GM18861 (cell line): ENCODE results near the gene PRDM16.

Experiments used
- ATAC-seq: cut with Tn5 transposase; IDR thresholded peaks from one replicate; pipeline ENCODE4 v1.9.1; 2021; ENCODE audit not compliant: unreplicated experiment

The PRDM16 gene

GRCh38 chr1:3068564-3069431 lies at the start of gene PRDM16:
TSS of gene PRDM16 (plus strand) at chr1:3069203. CDS start at chr1:3069260, 57 bp downstream.
- no peak for ATAC-seq

GRCh38 chr1:3019516-3020051 lies 49.4 kb upstream of the PRDM16 start:
- ATAC-seq = no peak

GRCh38 chr1:3020263-3020909 lies 48.6 kb upstream of the PRDM16 start:
- ATAC-seq = no peak

GRCh38 chr1:3021233-3021671 lies 47.8 kb upstream of the PRDM16 start, which contains the start of gene ACTRT2:
TSS of gene ACTRT2 (plus strand) at chr1:3021467. CDS start at chr1:3021687, 220 bp downstream.
- ATAC-seq = no peak

- no peak for ATAC-seq
These were observed 47.1 kb upstream of the PRDM16 start for GRCh38 chr1:3021801-3022401.

GRCh38 chr1:3022511-3022973 lies 46.5 kb upstream of the PRDM16 start:
- ATAC-seq = no peak

- ATAC-seq = no peak
These were observed 46.0 kb upstream of the PRDM16 start for GRCh38 chr1:3022976-3023375.

GRCh38 chr1:3024019-3024418 lies 45.0 kb upstream of the PRDM16 start:
- no peak for ATAC-seq

GRCh38 chr1:3024588-3024987 lies 44.4 kb upstream of the PRDM16 start:
- ATAC-seq = no peak

- ATAC-seq = no peak
These were observed 42.9 kb upstream of the PRDM16 start for GRCh38 chr1:3026124-3026523.

GRCh38 chr1:3026581-3027391 lies 42.2 kb upstream of the PRDM16 start:
- no peak for ATAC-seq

GRCh38 chr1:3027611-3028371 lies 41.2 kb upstream of the PRDM16 start:
- ATAC-seq = no peak

- no peak for ATAC-seq
These were observed 40.3 kb upstream of the PRDM16 start for GRCh38 chr1:3028531-3029282.

- ATAC-seq = no peak
These were observed 39.5 kb upstream of the PRDM16 start for GRCh38 chr1:3029481-3029961.

GRCh38 chr1:3029991-3030662 lies 38.9 kb upstream of the PRDM16 start:
- ATAC-seq = no peak

- no peak for ATAC-seq
These were observed 38.2 kb upstream of the PRDM16 start for GRCh38 chr1:3030663-3031381.

- no peak for ATAC-seq
These were observed 37.4 kb upstream of the PRDM16 start for GRCh38 chr1:3031401-3032221.
